Measurements from ENCODE around the gene YAF2. TPM values are rescaled to one million over a fixed set of nuclear protein-coding genes. Genes with fewer than 3 reads are reported as not detected.

YAF2 gene
- total and polyA plus RNA-seq, 2 donors (not counting 3 experiments of a cell fraction or from before 2014, with no cell fraction given): 6.9 to 29.2 TPM

DNA sequence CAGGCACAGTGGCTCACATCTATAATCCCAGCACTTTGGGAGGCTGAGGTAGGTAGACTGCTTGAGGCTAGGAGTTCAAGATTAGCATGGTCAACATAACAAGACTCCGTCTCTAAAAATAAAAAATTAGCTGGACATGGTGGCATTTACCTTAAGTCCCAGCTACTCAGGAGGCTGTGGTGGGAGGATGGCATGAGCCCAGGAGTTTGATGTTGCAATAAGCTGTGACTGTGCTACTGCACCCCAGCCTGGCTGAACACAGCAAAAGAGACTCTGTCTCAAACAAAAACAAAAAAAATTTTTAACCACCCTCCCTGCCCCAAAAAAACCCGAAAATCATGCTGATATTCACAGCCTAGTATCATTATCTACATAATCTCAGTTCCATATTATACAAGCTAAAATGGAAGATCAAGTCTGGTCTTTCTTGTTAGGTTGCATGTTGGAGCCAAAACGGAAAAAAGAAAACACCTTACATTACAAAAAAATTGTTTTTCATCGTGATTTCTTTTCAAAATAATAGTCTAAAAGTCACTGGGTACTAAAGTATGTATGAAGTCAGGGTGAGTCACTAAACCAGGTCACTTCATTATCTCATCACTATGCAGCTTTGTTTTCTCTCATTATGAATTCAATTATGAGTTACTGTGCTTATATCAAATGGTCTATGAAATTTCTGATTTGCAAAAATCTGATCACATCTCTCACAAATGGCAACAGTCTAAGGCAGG lies 107.2 kb downstream of the YAF2 start:
- intact Hi-C loops (cut with micrococcal nuclease): loop anchor here (1.0 to 5.0 kb wide), 4 partner anchors 13 to 1208 kb away; partner anchors contain the start of gene GXYLT1
- DNase-seq (ENCODE audit: low read depth, low spot score) (peak; percentile 61), FAIRE-seq (peak; percentile 68)
- Histone ChIP-seq H3K4me2 (ENCODE audit: insufficient read depth, low read length) (peak overlapping the region; percentile 28), H3K36me3 (ENCODE audit: control insufficient read depth in 2 of 2, extremely low read depth in 1 of 2, insufficient read depth in 2 of 2, low read length in 2 of 2) (no peaks in the 10 kb centered on the region), H3K9me1 (replicated peaks; ENCODE audit: control insufficient read depth, extremely low read depth, insufficient read depth, low read length) (no peaks in the 10 kb centered on the region), H3K9me3 (replicated peaks; ENCODE audit: control insufficient read depth, insufficient read depth, low read length) (no peaks in the 10 kb centered on the region), H3K27ac (ENCODE audit: insufficient read depth, low read depth, low read length) (peak overlapping the region; percentile 15), H3K4me3 (replicated peaks in 1 of 3; ENCODE audit: insufficient read depth in 1 of 3, low read depth in 1 of 3, low read length in 3 of 3) (peak overlapping the region in 1 of 3 experiments; percentile 2), H3K9ac (replicated peaks; ENCODE audit: extremely low read depth, insufficient read depth, low read length) (no peak overlapping the region), H3K27me3 (ENCODE audit: control insufficient read depth in 2 of 2, insufficient read depth in 2 of 2, low read length in 2 of 2) (no peaks in the 10 kb centered on the region), H3K79me2 (ENCODE audit: control insufficient read depth, insufficient read depth, low read length) (peaks cover 52% of the 10 kb centered on the region), H4K20me1 (replicated peaks; ENCODE audit: control insufficient read depth, extremely low read depth, insufficient read depth, low read length) (peaks cover 4% of the 10 kb centered on the region), H2AFZ (ENCODE audit: low read depth, low read length) (no peak overlapping the region), H3K4me1 (ENCODE audit: control insufficient read depth, extremely low read depth, insufficient read depth, low read length) (peaks cover 19% of the 10 kb centered on the region)
- TF ChIP-seq JUN (IDR thresholded peaks at IDR 0.05; ENCODE audit: borderline replicate concordance, insufficient read depth, insufficient read length, low read depth) (peak; percentile 64), FOS (IDR thresholded peaks at IDR 0.05; ENCODE audit: borderline replicate concordance, insufficient read depth, low read length) (peak; percentile 80), GATA2 (IDR thresholded peaks at IDR 0.05; ENCODE audit: insufficient read depth, insufficient read length, low read depth, low read length) (no peak)
- POLR2A ChIA-PET: no interaction called here
- CTCF ChIA-PET: interaction anchor here (0.9 to 3.2 kb wide), 10 partner anchors 9 to 1208 kb away, joined by 3 to 34 read pairs (median 4); no protein-coding TSS in a partner anchor
- dilution Hi-C loops (cut with MboI; ENCODE audit: extremely low pct_ligation_motif_present, low sequenced_read_pairs): no loop called here
- BruUV-seq (replicated peaks): no TSS peak

DNA sequence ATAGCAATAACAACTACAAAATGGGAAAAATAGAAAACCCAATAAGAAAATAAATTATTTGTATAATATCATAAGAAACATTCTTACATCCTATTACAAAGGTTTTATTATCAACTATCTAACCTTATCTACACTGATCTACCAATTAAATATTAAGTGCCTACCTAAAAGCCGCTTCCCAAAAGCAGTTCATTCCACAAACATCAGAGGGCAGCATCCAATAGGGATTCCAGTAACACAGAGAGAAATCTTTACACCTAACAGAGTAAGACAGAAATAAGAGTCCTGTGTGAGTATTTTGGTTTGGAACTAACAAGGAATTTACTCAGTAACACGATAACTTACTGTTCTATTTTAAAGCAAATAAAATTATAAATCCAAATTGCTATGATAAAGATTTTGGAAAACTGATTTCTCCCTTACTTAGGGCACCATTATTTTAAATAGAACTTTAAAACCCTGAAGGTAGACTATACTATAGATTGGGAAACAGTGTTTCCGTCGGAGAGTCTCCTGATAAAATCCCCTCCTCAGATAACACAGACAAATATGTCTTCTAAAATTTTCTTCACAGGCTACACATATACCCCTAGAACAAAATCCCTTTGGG lies 108.3 kb downstream of the YAF2 start:
- Histone ChIP-seq H3K4me2 (ENCODE audit: insufficient read depth, low read length) (no peak overlapping the region), H3K9me3 (replicated peaks; ENCODE audit: control insufficient read depth, insufficient read depth, low read length) (no peaks in the 10 kb centered on the region)
- peak; percentile 86 for DNase-seq (ENCODE audit: low read depth, low spot score)

More for the DNA sequence above, 108.3 kb downstream of the YAF2 start:
- BruUV-seq (replicated peaks): no TSS peak
- peak; percentile 31 for TF ChIP-seq GATA2 (IDR thresholded peaks at IDR 0.05; ENCODE audit: insufficient read depth, insufficient read length, low read depth, low read length)
- TF ChIP-seq POLR2AphosphoS5 (IDR thresholded peaks at IDR 0.05; ENCODE audit: insufficient read depth, low read depth, low read length): no peak
- TF ChIP-seq CTCF (IDR thresholded peaks at IDR 0.05; ENCODE audit: extremely low read depth in 1 of 2, insufficient read depth in 1 of 2, low read depth in 1 of 2, low read length in 2 of 2): peak; percentile 54 to 62
- TF ChIP-seq MYC (IDR thresholded peaks at IDR 0.05; ENCODE audit: low read depth, low read length): no peak
- no peak for TF ChIP-seq EZH2 (IDR thresholded peaks at IDR 0.05; ENCODE audit: borderline replicate concordance, low read depth, low read length, severe bottlenecking)
- TF ChIP-seq FOS (IDR thresholded peaks at IDR 0.05; ENCODE audit: borderline replicate concordance, insufficient read depth, low read length): no peak
- TF ChIP-seq, protein P1, sequence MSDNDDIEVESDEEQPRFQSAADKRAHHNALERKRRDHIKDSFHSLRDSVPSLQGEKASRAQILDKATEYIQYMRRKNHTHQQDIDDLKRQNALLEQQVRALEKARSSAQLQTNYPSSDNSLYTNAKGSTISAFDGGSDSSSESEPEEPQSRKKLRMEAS (IDR thresholded peaks at IDR 0.05; ENCODE audit: insufficient read depth, insufficient read length): no peak
- TF ChIP-seq JUN (IDR thresholded peaks at IDR 0.05; ENCODE audit: borderline replicate concordance, insufficient read depth, insufficient read length, low read depth): no peak
- no peak for TF ChIP-seq POLR2A (IDR thresholded peaks at IDR 0.05; ENCODE audit: low read depth, low read length)
- Histone ChIP-seq H3K79me2 (ENCODE audit: control insufficient read depth, insufficient read depth, low read length) (peaks cover 45% of the 10 kb centered on the region), H3K4me1 (ENCODE audit: control insufficient read depth, extremely low read depth, insufficient read depth, low read length) (peaks cover 22% of the 10 kb centered on the region), H3K27ac (ENCODE audit: insufficient read depth, low read depth, low read length) (no peak overlapping the region), H3K4me3 (replicated peaks in 1 of 3; ENCODE audit: insufficient read depth in 1 of 3, low read depth in 1 of 3, low read length in 3 of 3) (no peak overlapping the region), H2AFZ (ENCODE audit: low read depth, low read length) (no peak overlapping the region), H3K9me1 (replicated peaks; ENCODE audit: control insufficient read depth, extremely low read depth, insufficient read depth, low read length) (no peaks in the 10 kb centered on the region), H3K27me3 (ENCODE audit: control insufficient read depth in 2 of 2, insufficient read depth in 2 of 2, low read length in 2 of 2) (no peaks in the 10 kb centered on the region), H3K36me3 (ENCODE audit: control insufficient read depth in 2 of 2, extremely low read depth in 1 of 2, insufficient read depth in 2 of 2, low read length in 2 of 2) (no peaks in the 10 kb centered on the region), H3K9ac (replicated peaks; ENCODE audit: extremely low read depth, insufficient read depth, low read length) (no peak overlapping the region), H4K20me1 (replicated peaks; ENCODE audit: control insufficient read depth, extremely low read depth, insufficient read depth, low read length) (no peaks in the 10 kb centered on the region)
- FAIRE-seq: peak; percentile 47
- CTCF ChIA-PET: interaction anchor here (0.9 to 2.2 kb wide), 4 partner anchors 10 to 1208 kb away, joined by 3 to 10 read pairs (median 9); no protein-coding TSS in a partner anchor
- intact Hi-C loops (cut with micrococcal nuclease): loop anchor here (1.0 to 5.0 kb wide), 6 partner anchors 203 to 1210 kb away; no protein-coding TSS in a partner anchor
- POLR2A ChIA-PET: no interaction called here
- dilution Hi-C loops (cut with MboI; ENCODE audit: extremely low pct_ligation_motif_present, low sequenced_read_pairs): no loop called here
